Effector memory CD4-positive, alpha-beta T cell (primary cell): Measurements from ENCODE around the gene DNAL4.

Source experiments
- DNase-seq, 3 donors: peaks; one replicate each; pipeline ENCODE4 v3.0.0-alpha.2; 2020
- H3K27ac ChIP-seq: 2 replicates; pipeline ENCODE4 v1.7.0; 2013; ENCODE audit warnings: mild to moderate bottlenecking, low read length, moderate library complexity; ENCODE audit not compliant: insufficient read depth, poor library complexity, severe bottlenecking
- H3K27me3 ChIP-seq: replicated peaks from 2 replicates; pipeline ENCODE4 v1.7.0; 2013; ENCODE audit warnings: mild to moderate bottlenecking, low read length; ENCODE audit not compliant: insufficient read depth, control insufficient read depth, poor library complexity, severe bottlenecking
- H3K36me3 ChIP-seq: 2 replicates; pipeline ENCODE4 v1.7.0; 2013; ENCODE audit warnings: mild to moderate bottlenecking, low read length, moderate library complexity; ENCODE audit not compliant: control insufficient read depth, insufficient read depth
- H3K4me1 ChIP-seq: 2 replicates; pipeline ENCODE4 v1.7.0; 2013; ENCODE audit warnings: low read length, mild to moderate bottlenecking; ENCODE audit not compliant: control insufficient read depth, insufficient read depth, poor library complexity, severe bottlenecking
- H3K4me3 ChIP-seq: 2 replicates; pipeline ENCODE4 v1.7.0; 2013; ENCODE audit warnings: low read length, low read depth, mild to moderate bottlenecking; ENCODE audit not compliant: insufficient read depth, poor library complexity, severe bottlenecking
- H3K9me3 ChIP-seq: 2 replicates; pipeline ENCODE4 v1.7.0; 2013; ENCODE audit warnings: mild to moderate bottlenecking, low read length, moderate library complexity; ENCODE audit not compliant: control insufficient read depth
- total RNA-seq, 3 donors: gene quantifications; one replicate each; lab custom pipeline; 2026; lab: John Stamatoyannopoulos, UW

DNAL4 gene
- total RNA-seq, result 2.9 to 5.4 (median 3.5) reads per million in 3 donors

- Histone ChIP-seq H3K4me1 (peaks cover 7% of the 10 kb centered on the region), H3K9me3 (no peaks in the 10 kb centered on the region), H3K27ac (peak within 1 kb of the TSS; percentile 76), H3K27me3 (no peaks in the 10 kb centered on the region), H3K4me3 (peak within 1 kb of the TSS; percentile 57), H3K36me3 (no peaks in the 10 kb centered on the region)
- peak; percentile 83 to 89 (median 86) for DNase-seq
These were observed at the start of gene DNAL4 for GRCh38 chr22:38793721-38794466. Gene DNAL4, minus strand, starts transcription at chr22:38794143. Its CDS starts 11,412 bp downstream, at chr22:38782731.

- Histone ChIP-seq H3K27me3 (no peaks in the 10 kb centered on the region), H3K4me3 (peak overlapping the region; percentile 49), H3K9me3 (no peaks in the 10 kb centered on the region), H3K36me3 (no peaks in the 10 kb centered on the region), H3K4me1 (peaks cover 14% of the 10 kb centered on the region), H3K27ac (peak overlapping the region; percentile 31)
- peak; percentile 5 to 29 (median 13) for DNase-seq
These were observed 49.3 kb upstream of the DNAL4 start for GRCh38 chr22:38843201-38843656.

- DNase-seq, result no peak
- H3K27me3 ChIP-seq, result no peaks in the 10 kb centered on the region
- H3K9me3 ChIP-seq, result no peaks in the 10 kb centered on the region
- H3K4me3 ChIP-seq, result peak overlapping the region; percentile 49
- H3K4me1 ChIP-seq, result peaks cover 14% of the 10 kb centered on the region
- H3K27ac ChIP-seq, result peak overlapping the region; percentile 31
- no peaks in the 10 kb centered on the region for H3K36me3 ChIP-seq
These were observed 48.7 kb upstream of the DNAL4 start for GRCh38 chr22:38842512-38843200.

- no peak overlapping the region for H3K4me3 ChIP-seq
- no peaks in the 10 kb centered on the region for H3K27me3 ChIP-seq
- no peak for DNase-seq
- H3K4me1 ChIP-seq, result peaks cover 14% of the 10 kb centered on the region
- H3K9me3 ChIP-seq, result no peaks in the 10 kb centered on the region
- H3K36me3 ChIP-seq, result no peaks in the 10 kb centered on the region
- no peak overlapping the region for H3K27ac ChIP-seq
These were observed 47.7 kb upstream of the DNAL4 start for GRCh38 chr22:38841635-38842034.

GRCh38 chr22:38841211-38841610, 47.3 kb upstream of the DNAL4 start:
- Histone ChIP-seq H3K4me3 (no peak overlapping the region), H3K9me3 (no peaks in the 10 kb centered on the region), H3K27ac (no peak overlapping the region), H3K27me3 (no peaks in the 10 kb centered on the region), H3K36me3 (no peaks in the 10 kb centered on the region), H3K4me1 (peaks cover 14% of the 10 kb centered on the region)
- no peak for DNase-seq

- Histone ChIP-seq H3K4me3 (no peak overlapping the region), H3K9me3 (no peaks in the 10 kb centered on the region), H3K4me1 (peaks cover 14% of the 10 kb centered on the region), H3K27ac (no peak overlapping the region), H3K27me3 (no peaks in the 10 kb centered on the region), H3K36me3 (no peaks in the 10 kb centered on the region)
- DNase-seq, result no peak
These were observed 46.2 kb upstream of the DNAL4 start for GRCh38 chr22:38840129-38840528.

- Histone ChIP-seq H3K4me1 (peaks cover 14% of the 10 kb centered on the region), H3K4me3 (no peak overlapping the region), H3K9me3 (no peaks in the 10 kb centered on the region), H3K27me3 (no peaks in the 10 kb centered on the region), H3K36me3 (no peaks in the 10 kb centered on the region), H3K27ac (no peak overlapping the region)
- no peak for DNase-seq
These were observed 45.7 kb upstream of the DNAL4 start for GRCh38 chr22:38839686-38840085.

GRCh38 chr22:38837414-38837928, 43.5 kb upstream of the DNAL4 start:
- H3K36me3 ChIP-seq, result no peaks in the 10 kb centered on the region
- peaks cover 4% of the 10 kb centered on the region for H3K4me1 ChIP-seq
- H3K27ac ChIP-seq, result no peak overlapping the region
- DNase-seq, result no peak
- no peaks in the 10 kb centered on the region for H3K9me3 ChIP-seq
- H3K4me3 ChIP-seq, result no peak overlapping the region
- H3K27me3 ChIP-seq, result no peaks in the 10 kb centered on the region

- no peaks in the 10 kb centered on the region for H3K27me3 ChIP-seq
- DNase-seq, result no peak
- no peaks in the 10 kb centered on the region for H3K4me1 ChIP-seq
- no peak overlapping the region for H3K27ac ChIP-seq
- no peak overlapping the region for H3K4me3 ChIP-seq
- H3K36me3 ChIP-seq, result no peaks in the 10 kb centered on the region
- H3K9me3 ChIP-seq, result no peaks in the 10 kb centered on the region
These were observed 42.0 kb upstream of the DNAL4 start for GRCh38 chr22:38835888-38836301.

GRCh38 chr22:38834991-38835390, 41.0 kb upstream of the DNAL4 start:
- Histone ChIP-seq H3K27me3 (no peaks in the 10 kb centered on the region), H3K4me1 (no peaks in the 10 kb centered on the region), H3K36me3 (no peaks in the 10 kb centered on the region), H3K9me3 (no peaks in the 10 kb centered on the region), H3K4me3 (no peak overlapping the region), H3K27ac (no peak overlapping the region)
- no peak for DNase-seq
